Spleen (tissue), 7 donors: ENCODE data around the gene UQCC2.

Experiments used
- CTCF ChIP-seq, 11 experiments: fragments of 200-600 bp in 7 of 11; fragments of 450-650 bp in 4 of 11; sonication (generic) in 4 of 11; IDR thresholded peaks in 8 of 11; conservative IDR thresholded peaks in 3 of 11; 1 replicate in 7 of 11; 2 replicates in 4 of 11; pipeline versions ENCODE4 v1.4.0 to v1.8.0; 2016 to 2021; ENCODE audit warnings: antibody characterized with exemption in 11 of 11, inconsistent platforms in 4 of 11, mild to moderate bottlenecking in 1 of 11
- POLR2A ChIP-seq, 3 donors: fragments of 450-650 bp; IDR thresholded peaks; one replicate each; pipeline ENCODE4 v1.5.1; 2017; ENCODE audit warnings: antibody characterized with exemption in 3 of 3, mild to moderate bottlenecking in 1 of 3
- donor health status: DM: no; HTN: no; CAD: no; lungs with moderate emphysema.
- donor health status: DM: no; HTN: no; CAD: no.
- donor health status: DM: no; HTN: no; CAD: no.

GRCh38 chr6:33754222-33754621 lies 42.7 kb upstream of the UQCC2 start:
- no peak for TF ChIP-seq CTCF (IDR thresholded peaks at IDR 0.05 in 8 of 11, conservative IDR thresholded peaks at IDR 0.05 in 3 of 11)
- no peak for TF ChIP-seq POLR2A (IDR thresholded peaks at IDR 0.05)
